Measurements from ENCODE around the gene AGXT. TPM values are rescaled to one million over a fixed set of nuclear protein-coding genes. Genes with fewer than 3 reads are reported as not detected.

The AGXT gene
- total RNA-seq, 1 donor from 2014 or later, result not detected

DNA sequence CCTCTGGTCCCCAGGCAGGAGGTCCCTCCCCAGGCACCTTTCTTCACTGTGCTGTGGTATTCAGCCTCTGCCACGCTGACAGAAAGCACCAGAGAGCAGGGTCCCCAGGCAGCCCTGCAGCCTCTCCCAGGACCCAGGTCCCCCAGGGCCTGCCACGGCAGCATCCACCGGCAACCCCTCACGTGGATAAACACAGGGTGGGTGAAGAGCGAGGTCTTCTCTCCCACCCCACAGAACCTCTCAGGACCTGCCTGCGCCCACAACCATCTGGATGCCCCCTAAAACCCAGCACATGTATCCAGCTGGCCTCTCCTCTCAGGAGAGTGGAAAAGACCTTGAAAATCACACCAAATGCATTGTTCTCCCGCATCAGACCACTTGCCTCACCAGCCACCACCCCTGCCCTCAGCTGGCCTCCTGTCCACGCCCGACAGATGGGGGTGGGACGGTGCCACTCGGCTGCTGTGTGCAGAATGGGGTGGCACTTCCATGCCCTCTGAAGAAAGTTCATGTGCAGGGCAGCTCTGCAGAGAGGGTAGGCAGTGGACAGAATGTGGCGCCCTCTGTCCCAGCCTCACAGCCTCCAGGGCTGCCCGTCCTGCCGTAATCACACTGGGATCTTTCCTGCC, 33.5 kb downstream of the AGXT start:
- H3K27ac Mint-ChIP-seq (ENCODE audit: unreplicated experiment), result peak overlapping the region; percentile 50
- no peak for DNase-seq (ENCODE audit: low read depth, low spot score)
- no peaks in the 10 kb centered on the region for H3K4me1 Mint-ChIP-seq
- TF ChIP-seq, protein P1, sequence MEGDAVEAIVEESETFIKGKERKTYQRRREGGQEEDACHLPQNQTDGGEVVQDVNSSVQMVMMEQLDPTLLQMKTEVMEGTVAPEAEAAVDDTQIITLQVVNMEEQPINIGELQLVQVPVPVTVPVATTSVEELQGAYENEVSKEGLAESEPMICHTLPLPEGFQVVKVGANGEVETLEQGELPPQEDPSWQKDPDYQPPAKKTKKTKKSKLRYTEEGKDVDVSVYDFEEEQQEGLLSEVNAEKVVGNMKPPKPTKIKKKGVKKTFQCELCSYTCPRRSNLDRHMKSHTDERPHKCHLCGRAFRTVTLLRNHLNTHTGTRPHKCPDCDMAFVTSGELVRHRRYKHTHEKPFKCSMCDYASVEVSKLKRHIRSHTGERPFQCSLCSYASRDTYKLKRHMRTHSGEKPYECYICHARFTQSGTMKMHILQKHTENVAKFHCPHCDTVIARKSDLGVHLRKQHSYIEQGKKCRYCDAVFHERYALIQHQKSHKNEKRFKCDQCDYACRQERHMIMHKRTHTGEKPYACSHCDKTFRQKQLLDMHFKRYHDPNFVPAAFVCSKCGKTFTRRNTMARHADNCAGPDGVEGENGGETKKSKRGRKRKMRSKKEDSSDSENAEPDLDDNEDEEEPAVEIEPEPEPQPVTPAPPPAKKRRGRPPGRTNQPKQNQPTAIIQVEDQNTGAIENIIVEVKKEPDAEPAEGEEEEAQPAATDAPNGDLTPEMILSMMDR (conservative IDR thresholded peaks at IDR 0.05), result no peak
- peaks cover 1% of the 10 kb centered on the region for H3K27me3 Mint-ChIP-seq (ENCODE audit: low read depth)
- H3K4me3 Mint-ChIP-seq, result no peak overlapping the region
- H3K9me3 Mint-ChIP-seq, result no peaks in the 10 kb centered on the region
- no peaks in the 10 kb centered on the region for H3K36me3 Mint-ChIP-seq (ENCODE audit: low read depth)

DNA sequence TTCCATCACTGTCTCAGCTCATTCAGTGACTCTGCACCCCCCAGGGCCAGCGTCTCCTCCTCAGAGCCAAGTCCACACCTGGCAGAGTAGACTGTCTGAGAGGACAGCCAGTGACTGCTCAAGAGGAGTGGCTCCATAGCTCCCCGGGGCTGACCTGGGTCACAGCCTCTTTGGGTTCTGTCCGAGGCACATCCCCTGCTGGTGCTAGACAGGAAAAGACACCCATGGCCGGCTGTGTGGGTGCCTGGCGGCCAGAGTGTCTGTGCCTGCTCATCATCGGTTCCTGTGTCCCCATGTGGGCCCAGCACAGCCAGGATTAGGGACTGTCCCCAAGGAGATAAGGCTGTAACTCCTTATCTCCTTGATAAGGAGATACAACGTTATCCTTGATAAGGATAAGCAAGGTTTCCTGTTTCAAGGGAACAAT, 34.0 kb downstream of the AGXT start:
- peaks cover 5% of the 10 kb centered on the region for H3K27me3 Mint-ChIP-seq (ENCODE audit: low read depth)
- no peaks in the 10 kb centered on the region for H3K9me3 Mint-ChIP-seq
- H3K4me1 Mint-ChIP-seq, result no peaks in the 10 kb centered on the region
- no peaks in the 10 kb centered on the region for H3K36me3 Mint-ChIP-seq (ENCODE audit: low read depth)
- H3K4me3 Mint-ChIP-seq, result no peak overlapping the region
- TF ChIP-seq, protein P1 (conservative IDR thresholded peaks at IDR 0.05), result no peak
- DNase-seq (ENCODE audit: low read depth, low spot score), result no peak
- H3K27ac Mint-ChIP-seq (ENCODE audit: unreplicated experiment), result peak overlapping the region; percentile 27

DNA sequence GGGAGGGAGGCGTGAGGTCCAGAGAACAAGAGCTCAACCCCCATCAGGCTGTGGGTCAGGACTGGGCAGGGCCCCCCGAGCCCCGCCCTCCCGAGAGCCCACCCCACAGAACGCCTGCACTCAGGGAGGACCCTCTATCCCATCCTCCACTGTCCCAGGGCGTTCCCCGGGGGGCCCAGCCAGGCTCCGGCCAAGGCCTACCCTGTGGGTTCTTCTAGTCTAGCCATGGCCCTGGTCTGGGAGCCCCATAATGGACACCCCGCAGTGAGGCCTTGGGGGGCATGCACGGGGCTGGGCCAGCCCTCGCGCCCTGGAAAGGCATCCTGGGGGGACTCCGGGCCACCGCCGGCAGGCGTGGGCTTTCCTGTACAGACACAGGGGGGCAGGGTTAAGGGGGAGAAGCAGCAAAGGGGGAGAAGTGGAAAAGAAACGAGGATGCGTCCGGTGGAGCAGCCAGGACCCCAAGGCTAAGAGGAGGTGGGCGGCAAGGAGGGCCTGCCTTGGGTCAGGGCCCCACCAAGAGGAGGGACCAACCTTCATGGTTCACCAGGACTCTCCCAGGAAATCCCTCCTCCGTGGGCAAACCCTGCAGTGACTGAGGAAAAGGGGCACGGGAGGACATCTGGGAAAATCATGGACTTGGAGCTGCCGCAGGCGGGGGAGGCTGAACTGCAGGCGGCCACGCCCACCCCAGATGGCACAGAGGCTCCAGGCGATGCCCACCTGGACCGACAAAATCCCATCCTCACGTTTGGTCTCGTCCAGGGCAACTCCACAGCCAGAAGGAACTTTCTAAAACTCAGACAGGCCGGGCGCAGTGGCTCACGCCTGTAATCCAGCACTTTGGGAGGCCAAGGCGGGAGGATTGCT, 34.8 kb downstream of the AGXT start:
- Mint-ChIP-seq H3K27me3 (ENCODE audit: low read depth) (peaks cover 5% of the 10 kb centered on the region), H3K36me3 (ENCODE audit: low read depth) (no peaks in the 10 kb centered on the region), H3K4me1 (no peaks in the 10 kb centered on the region), H3K4me3 (no peak overlapping the region), H3K9me3 (no peaks in the 10 kb centered on the region), H3K27ac (ENCODE audit: unreplicated experiment) (no peak overlapping the region)
- no peak for DNase-seq (ENCODE audit: low read depth, low spot score)
- TF ChIP-seq, protein P1 (conservative IDR thresholded peaks at IDR 0.05), result no peak

DNA sequence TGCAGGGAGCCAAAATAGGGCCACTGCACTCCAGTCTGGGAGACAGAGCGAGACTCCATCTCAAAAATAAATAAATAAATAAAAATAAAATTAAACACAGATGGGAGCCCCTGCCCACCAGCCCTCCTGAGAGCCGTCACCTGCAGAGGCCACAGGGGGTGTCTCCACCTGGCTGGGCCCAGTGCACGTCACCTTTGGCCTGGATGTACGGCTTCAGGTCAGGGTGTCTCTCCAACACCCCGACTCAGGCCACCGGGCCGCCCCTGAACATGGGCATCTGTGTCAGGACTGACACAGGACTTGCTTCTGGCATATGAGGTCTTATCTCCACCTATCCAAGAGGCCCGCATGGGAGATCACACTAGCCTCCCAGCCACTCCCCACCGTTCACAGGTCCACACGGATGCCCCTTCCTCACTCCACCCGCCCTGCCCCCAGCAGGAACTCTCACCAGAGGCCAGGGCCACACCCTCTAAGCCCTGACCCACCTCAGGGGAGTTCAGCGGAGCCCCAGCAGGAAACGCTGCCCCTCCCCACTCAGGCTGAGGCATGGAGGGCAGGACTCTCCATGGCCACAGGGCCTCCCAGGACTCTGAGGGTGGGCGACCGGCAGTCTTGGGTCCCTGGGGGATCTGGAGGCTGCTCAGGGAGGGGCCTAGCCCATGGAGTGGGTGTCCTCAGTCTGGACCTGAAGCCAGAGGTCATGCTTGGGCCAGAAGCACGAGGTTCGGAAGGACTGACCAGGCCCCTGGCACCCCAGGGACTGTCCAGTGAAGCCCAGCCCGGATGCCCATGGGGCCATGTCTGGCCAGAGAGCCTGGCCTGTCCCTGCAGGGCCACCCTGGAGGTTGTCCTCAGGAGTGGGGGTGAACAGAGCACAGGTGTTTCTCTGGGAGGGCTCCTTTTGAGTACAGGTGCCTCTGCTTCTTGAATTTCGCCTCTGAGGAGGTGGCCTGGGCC, 35.9 kb downstream of the AGXT start:
- Mint-ChIP-seq H3K27ac (ENCODE audit: unreplicated experiment) (no peak overlapping the region), H3K27me3 (ENCODE audit: low read depth) (peaks cover 5% of the 10 kb centered on the region), H3K4me1 (no peaks in the 10 kb centered on the region), H3K4me3 (no peak overlapping the region), H3K36me3 (ENCODE audit: low read depth) (no peaks in the 10 kb centered on the region), H3K9me3 (no peaks in the 10 kb centered on the region)
- TF ChIP-seq, protein P1 (conservative IDR thresholded peaks at IDR 0.05), result no peak
- no peak for DNase-seq (ENCODE audit: low read depth, low spot score)

DNA sequence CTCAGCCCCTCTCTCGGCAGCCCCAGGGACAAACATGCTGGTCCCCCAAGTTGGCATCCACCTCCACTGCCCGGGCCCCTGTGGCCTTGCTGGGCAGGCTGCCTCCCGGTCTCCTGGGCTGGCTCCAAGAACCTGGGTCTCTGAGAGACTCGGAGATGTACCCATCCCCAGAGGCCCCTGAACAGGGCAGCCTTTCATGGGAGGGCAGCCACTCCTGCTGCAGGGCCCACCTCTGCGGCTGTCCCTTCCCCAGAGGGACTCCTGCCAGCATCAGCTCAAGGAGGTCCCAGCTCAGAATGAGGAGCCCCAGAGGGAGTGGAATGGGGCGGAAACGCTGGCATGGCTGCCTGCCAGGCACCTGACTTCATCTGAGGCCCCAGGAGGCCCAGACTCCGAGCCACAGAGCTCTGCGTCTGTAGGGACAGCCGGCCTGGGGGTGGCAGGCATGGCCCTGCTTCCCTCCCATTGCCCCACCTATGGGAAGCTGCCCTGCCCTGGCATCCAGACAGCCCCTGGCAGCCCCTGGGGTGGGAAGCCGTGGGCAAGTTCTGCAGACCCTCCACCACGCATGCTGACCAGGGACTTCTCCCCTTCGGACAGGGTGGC, 36.7 kb downstream of the AGXT start:
- no peak for DNase-seq (ENCODE audit: low read depth, low spot score)
- Mint-ChIP-seq H3K27ac (ENCODE audit: unreplicated experiment) (no peak overlapping the region), H3K9me3 (no peaks in the 10 kb centered on the region), H3K27me3 (ENCODE audit: low read depth) (peaks cover 11% of the 10 kb centered on the region), H3K4me1 (no peaks in the 10 kb centered on the region), H3K36me3 (ENCODE audit: low read depth) (no peaks in the 10 kb centered on the region), H3K4me3 (no peak overlapping the region)
- TF ChIP-seq, protein P1 (conservative IDR thresholded peaks at IDR 0.05), result no peak

Measured in neural crest cell (in vitro differentiated cells).